SK-N-MC (cell line): ENCODE measurements around the gene TLDC2.
"Not testable (repeated sequence)": the region's sequence is repeated elsewhere in the genome, so short reads cannot be mapped to it uniquely, and the experiment has no call there.

Experiments used
- DNase-seq: peaks from one replicate; pipeline ENCODE4 v3.0.0-alpha.2; 2011; ENCODE audit warnings: low read depth, low spot score
- H3K27ac ChIP-seq: fragments of 200-600 bp; sonication (generic); 2 replicates; pipeline ENCODE4 v1.5.1; 2016; ENCODE audit warnings: mixed run types
- H3K36me3 ChIP-seq: fragments of 200-600 bp; sonication (generic); 2 replicates; pipeline ENCODE4 v1.6.1; 2017; ENCODE audit warnings: antibody characterized with exemption, low read length, mixed read lengths; ENCODE audit not compliant: insufficient read depth
- H3K4me3 ChIP-seq: fragments of 200-600 bp; sonication (generic); 2 replicates; pipeline ENCODE4 v1.5.1; 2016
- H3K9ac ChIP-seq: fragments of 200-600 bp; sonication (generic); 2 replicates; pipeline ENCODE4 v1.8.0; 2017; ENCODE audit warnings: mixed run types, mixed read lengths; ENCODE audit not compliant: insufficient read length
- H3K9me3 ChIP-seq: fragments of 200-600 bp; sonication (generic); 2 replicates; pipeline ENCODE4 v1.6.1; 2017; ENCODE audit warnings: low read depth, mild to moderate bottlenecking, antibody characterized with exemption, low read length, moderate library complexity, mixed read lengths
- EZH2 ChIP-seq: fragments of 200-600 bp; sonication (generic); IDR thresholded peaks from one replicate; pipeline ENCODE4 v1.6.1; 2017; ENCODE audit warnings: antibody characterized with exemption
- FOXP2 ChIP-seq: optimal IDR thresholded peaks from 2 replicates; pipeline ENCODE3; 2011; ENCODE audit warnings: mild to moderate bottlenecking, moderate library complexity; ENCODE audit not compliant: insufficient read depth; ENCODE audit errors: extremely low read length, control extremely low read depth
- POLR2AphosphoS5 ChIP-seq: IDR thresholded peaks from 2 replicates; pipeline ENCODE4 v1.6.1; 2012; ENCODE audit warnings: mild to moderate bottlenecking, low read depth, low read length, borderline replicate concordance

The TLDC2 gene

GRCh38 chr20:36873498-36874189, 2.3 kb upstream of the TLDC2 start:
- no peak overlapping the region for H3K27ac ChIP-seq
- H3K4me3 ChIP-seq = no peak overlapping the region
- TF ChIP-seq FOXP2 (no peak), EZH2 (no peak), POLR2AphosphoS5 (no peak)

GRCh38 chr20:36875093-36875492, 845 bp upstream of the TLDC2 start:
- not testable (repeated sequence) for H3K9me3 ChIP-seq, H3K27ac ChIP-seq, H3K4me3 ChIP-seq, H3K36me3 ChIP-seq, DNase-seq, H3K9ac ChIP-seq

More at GRCh38 chr20:36873498-36874189, 2.3 kb upstream of the TLDC2 start:
- Histone ChIP-seq H3K9ac (no peak overlapping the region), H3K36me3 (no peaks in the 10 kb centered on the region), H3K9me3 (no peaks in the 10 kb centered on the region)
- DNase-seq = no peak

DNA sequence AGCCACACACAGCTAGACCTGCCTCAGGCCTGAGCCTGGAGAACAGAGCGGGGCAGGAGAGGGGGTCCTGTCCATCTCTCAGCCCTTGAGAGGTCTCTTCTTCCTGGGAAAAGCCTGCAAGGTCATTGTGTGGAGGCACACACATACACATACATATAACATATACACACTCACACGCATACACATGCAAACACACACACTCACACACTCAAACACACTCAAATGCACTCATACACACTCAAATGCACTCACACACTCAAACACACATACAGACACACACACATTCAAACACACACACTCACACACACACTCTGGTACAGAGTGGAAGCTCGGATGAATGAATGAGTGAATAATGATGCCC, 515 bp downstream of the TLDC2 start:
- Histone ChIP-seq H3K4me3 (no peak overlapping the region), H3K27ac (no peak overlapping the region), H3K9me3 (no peaks in the 10 kb centered on the region), H3K9ac (no peak overlapping the region), H3K36me3 (no peaks in the 10 kb centered on the region)
- DNase-seq = no peak
- no peak for TF ChIP-seq EZH2
- no peak for TF ChIP-seq FOXP2

DNA sequence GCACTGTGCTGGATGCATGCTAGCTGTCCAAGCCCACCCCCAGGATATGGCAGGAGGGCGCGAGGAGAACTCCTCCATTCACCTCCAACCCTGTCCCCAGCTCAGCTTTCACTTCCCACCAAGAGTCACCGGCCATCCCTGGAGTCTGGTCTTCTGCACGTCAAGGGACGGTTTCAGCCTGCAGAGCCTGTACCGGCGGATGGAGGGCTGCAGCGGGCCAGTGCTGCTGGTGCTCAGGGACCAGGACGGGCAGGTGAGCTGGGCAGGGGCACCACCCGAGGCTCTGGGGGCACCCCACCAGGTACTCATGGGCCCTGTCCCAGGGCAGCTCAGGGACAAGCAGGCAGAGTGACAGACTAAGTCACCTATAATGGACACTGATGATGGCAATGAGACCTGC, 3.0 kb downstream of the TLDC2 start:
- TF ChIP-seq FOXP2 (no peak), EZH2 (no peak)
- Histone ChIP-seq H3K36me3 (no peaks in the 10 kb centered on the region), H3K27ac (no peak overlapping the region), H3K9me3 (no peaks in the 10 kb centered on the region), H3K4me3 (no peak overlapping the region), H3K9ac (no peak overlapping the region)
- DNase-seq = no peak

- H3K36me3 ChIP-seq = no peaks in the 10 kb centered on the region
- TF ChIP-seq EZH2 (no peak), POLR2AphosphoS5 (no peak), FOXP2 (no peak)
- H3K27ac ChIP-seq = no peak overlapping the region
- no peak overlapping the region for H3K9ac ChIP-seq
- H3K9me3 ChIP-seq = no peaks in the 10 kb centered on the region
- no peak for DNase-seq
- no peak overlapping the region for H3K4me3 ChIP-seq
Measured at GRCh38 chr20:36880741-36881250, 4.9 kb downstream of the TLDC2 start.

DNA sequence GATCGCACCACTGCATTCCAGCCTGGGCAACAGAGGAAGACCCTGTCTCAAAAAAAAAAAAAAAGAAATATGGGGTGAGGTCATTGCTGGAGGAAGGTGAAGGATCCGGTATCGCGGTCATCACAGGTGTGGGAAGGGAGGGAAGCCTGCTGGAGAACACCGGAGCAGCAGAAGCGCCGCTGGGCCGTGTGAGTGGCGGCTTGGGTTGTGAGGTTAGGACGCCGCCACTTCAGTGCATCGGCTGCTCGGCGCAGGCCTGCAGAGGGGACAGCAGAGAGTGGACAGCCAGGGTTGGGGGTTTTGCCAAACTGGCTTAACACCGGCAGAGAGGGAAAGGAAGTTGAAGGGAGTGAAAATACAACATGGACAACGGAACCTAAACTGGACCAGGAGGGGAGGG, 5.4 kb downstream of the TLDC2 start:
- Histone ChIP-seq H3K36me3 (no peaks in the 10 kb centered on the region), H3K9me3 (no peaks in the 10 kb centered on the region), H3K9ac (no peak overlapping the region), H3K27ac (no peak overlapping the region), H3K4me3 (no peak overlapping the region)
- TF ChIP-seq POLR2AphosphoS5 (no peak), FOXP2 (no peak), EZH2 (no peak)
- no peak for DNase-seq

DNA sequence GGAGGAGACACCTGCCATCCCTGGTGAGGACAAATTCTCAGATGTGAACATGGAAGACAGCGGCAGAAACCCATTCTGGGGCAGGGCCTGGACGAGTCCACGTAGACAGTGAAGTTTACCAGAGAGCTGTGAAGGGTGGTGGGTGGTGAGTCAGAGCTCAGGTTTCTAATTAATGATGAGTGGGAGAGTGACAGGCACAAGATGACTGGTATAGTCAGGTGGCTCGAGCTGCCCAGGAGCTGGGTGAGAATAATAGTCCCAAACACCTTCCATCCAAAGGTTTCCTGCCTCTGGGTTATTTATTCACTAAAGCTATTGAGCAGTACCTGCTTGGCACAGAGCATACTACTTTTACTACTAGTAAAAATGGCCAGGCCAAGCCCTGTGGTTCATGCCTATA, 6.0 kb downstream of the TLDC2 start:
- Histone ChIP-seq H3K4me3 (no peak overlapping the region), H3K27ac (no peak overlapping the region), H3K9me3 (no peaks in the 10 kb centered on the region), H3K36me3 (no peaks in the 10 kb centered on the region), H3K9ac (no peak overlapping the region)
- TF ChIP-seq EZH2 (no peak), FOXP2 (no peak), POLR2AphosphoS5 (no peak)
- no peak for DNase-seq

DNA sequence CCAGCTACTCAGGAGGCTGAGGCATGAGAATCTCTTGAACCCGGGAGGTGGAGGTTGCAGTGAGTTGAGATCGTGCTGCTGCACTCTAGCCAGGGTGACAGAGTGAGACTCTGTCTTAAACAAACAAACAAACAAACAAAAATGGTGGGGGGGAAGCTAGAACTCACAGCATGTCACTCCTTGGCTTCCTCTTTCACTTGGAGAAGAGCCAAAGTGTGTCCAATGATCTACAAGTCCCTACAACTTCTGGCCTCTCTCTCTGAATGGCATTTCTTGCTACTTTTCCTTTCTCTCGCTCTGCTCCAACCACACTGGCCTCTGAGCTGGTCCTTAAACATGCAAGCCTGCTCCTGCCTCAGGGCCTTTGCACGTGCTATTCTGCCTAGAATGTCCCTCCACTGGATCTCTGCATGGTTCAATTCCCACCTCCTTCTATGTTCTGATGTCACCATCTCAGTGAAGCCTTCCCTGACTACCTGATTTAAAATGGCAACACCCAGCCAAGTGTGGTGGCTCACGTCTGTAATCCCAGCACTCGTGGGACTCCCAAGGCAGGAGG, 8.1 kb downstream of the TLDC2 start:
- Histone ChIP-seq H3K4me3 (no peak overlapping the region), H3K36me3 (no peaks in the 10 kb centered on the region), H3K9ac (no peak overlapping the region), H3K9me3 (no peaks in the 10 kb centered on the region), H3K27ac (no peak overlapping the region)
- TF ChIP-seq EZH2 (no peak), POLR2AphosphoS5 (no peak), FOXP2 (no peak)
- no peak for DNase-seq

GRCh38 chr20:36885356-36885755, 9.4 kb downstream of the TLDC2 start:
- DNase-seq = no peak
- Histone ChIP-seq H3K9me3 (no peaks in the 10 kb centered on the region), H3K36me3 (no peaks in the 10 kb centered on the region), H3K4me3 (no peak overlapping the region), H3K27ac (no peak overlapping the region), H3K9ac (no peak overlapping the region)
- no peak for TF ChIP-seq EZH2
- no peak for TF ChIP-seq POLR2AphosphoS5
- no peak for TF ChIP-seq FOXP2
